GM18861 (cell line): ENCODE data around the gene HPCAL4.

Experiments used
- ATAC-seq: cut with Tn5 transposase; IDR thresholded peaks from one replicate; pipeline ENCODE4 v1.9.1; 2021; ENCODE audit not compliant: unreplicated experiment

The HPCAL4 gene

GRCh38 chr1:39704757-39705156 lies 13.5 kb upstream of the HPCAL4 start:
- no peak for ATAC-seq

- no peak for ATAC-seq
Measured at GRCh38 chr1:39701049-39701439, 9.8 kb upstream of the HPCAL4 start.

GRCh38 chr1:39700348-39700747 lies 9.1 kb upstream of the HPCAL4 start:
- ATAC-seq, result no peak

- no peak for ATAC-seq
Measured at GRCh38 chr1:39699419-39699818, 8.2 kb upstream of the HPCAL4 start.

- no peak for ATAC-seq
Measured at GRCh38 chr1:39698568-39698967, 7.3 kb upstream of the HPCAL4 start.

- ATAC-seq, result no peak
Measured at GRCh38 chr1:39696448-39696847, 5.2 kb upstream of the HPCAL4 start.

- ATAC-seq, result no peak
Measured at GRCh38 chr1:39695016-39695415, 3.8 kb upstream of the HPCAL4 start.

GRCh38 chr1:39694026-39694425 lies 2.8 kb upstream of the HPCAL4 start:
- ATAC-seq, result no peak

GRCh38 chr1:39692152-39693074 lies 1.2 kb upstream of the HPCAL4 start:
- ATAC-seq, result no peak

- no peak for ATAC-seq
Measured at GRCh38 chr1:39690794-39691382, 345 bp downstream of the HPCAL4 start.

- no peak for ATAC-seq
Measured at GRCh38 chr1:39690225-39690624, 1.0 kb downstream of the HPCAL4 start.

- no peak for ATAC-seq
Measured at GRCh38 chr1:39689635-39690034, 1.6 kb downstream of the HPCAL4 start.

GRCh38 chr1:39689214-39689613 lies 2.0 kb downstream of the HPCAL4 start:
- ATAC-seq, result no peak

GRCh38 chr1:39688706-39689105 lies 2.5 kb downstream of the HPCAL4 start:
- ATAC-seq, result no peak

GRCh38 chr1:39687243-39687642 lies 4.0 kb downstream of the HPCAL4 start:
- ATAC-seq, result no peak

- no peak for ATAC-seq
Measured at GRCh38 chr1:39685071-39685470, 6.2 kb downstream of the HPCAL4 start.

- no peak for ATAC-seq
Measured at GRCh38 chr1:39684313-39684664, 6.9 kb downstream of the HPCAL4 start.

- ATAC-seq, result no peak
Measured at GRCh38 chr1:39683591-39684312, 7.5 kb downstream of the HPCAL4 start.

GRCh38 chr1:39681999-39682398 lies 9.2 kb downstream of the HPCAL4 start:
- ATAC-seq, result no peak

GRCh38 chr1:39681294-39681693 lies 9.9 kb downstream of the HPCAL4 start:
- no peak for ATAC-seq

- ATAC-seq, result no peak
Measured at GRCh38 chr1:39680751-39681150, 10.5 kb downstream of the HPCAL4 start.

GRCh38 chr1:39679821-39680220 lies 11.4 kb downstream of the HPCAL4 start:
- ATAC-seq, result no peak
